Spinal cord (tissue), 10 donors: ENCODE measurements around the gene GPN1. TPM values are rescaled to one million over a fixed set of nuclear protein-coding genes. Genes with fewer than 3 reads are reported as not detected.
A peak's percentile ranks its signal among the peaks of the same experiment; 100 is the strongest.
"Not testable (repeated sequence)": the region's sequence is repeated elsewhere in the genome, so short reads cannot be mapped to it uniquely, and the experiment has no call there.

Experiments
- DNase-seq, 6 donors: peaks; one replicate each; pipeline versions ENCODE4 v3.0.0 to v3.0.0-alpha.2; 2013 to 2015; ENCODE audit warnings: low spot score in 6 of 6, low read depth in 4 of 6
- H3K27ac ChIP-seq: one replicate; pipeline ENCODE4 v1.5.1; 2013; ENCODE audit warnings: low read depth, low read length, control low read depth
- H3K27me3 ChIP-seq: one replicate; pipeline ENCODE4 v1.6.1; 2013; ENCODE audit warnings: low read length; ENCODE audit not compliant: control insufficient read depth, insufficient read depth
- H3K36me3 ChIP-seq: one replicate; pipeline ENCODE4 v1.6.1; 2013; ENCODE audit warnings: low read length; ENCODE audit not compliant: control insufficient read depth, insufficient read depth
- H3K4me1 ChIP-seq: one replicate; pipeline ENCODE4 v1.6.1; 2013; ENCODE audit warnings: low read length; ENCODE audit not compliant: control insufficient read depth, insufficient read depth
- H3K4me3 ChIP-seq: one replicate; pipeline ENCODE4 v1.5.1; 2013; ENCODE audit warnings: low read depth, low read length, control low read depth
- H3K9me3 ChIP-seq: one replicate; pipeline ENCODE4 v1.6.1; 2013; ENCODE audit warnings: low read length; ENCODE audit not compliant: control insufficient read depth, insufficient read depth
- WGBS: methylation state at CpG from one replicate; pipeline ENCODE4 v1.1.5; 2013; ENCODE audit warnings: missing lambda C conversion rate; ENCODE audit not compliant: insufficient coverage; 5-methylcytosine and 5-hydroxymethylcytosine counted together
- polyA plus RNA-seq, 2 donors: library from polyadenylated mRNA; unstranded; fragments of 120-200 nt; gene quantifications; one replicate each; pipeline ENCODE4 v1.2.1, GENCODE V29; 2013; ENCODE audit not compliant: insufficient read length in 2 of 2
- total RNA-seq, 2 donors: library from RNA; depleted of rRNA in 1 of 2; stranded (reverse); fragments of 120-200 nt in 1 of 2; fragments of >200 nt in 1 of 2; gene quantifications; one replicate each; pipeline versions ENCODE4 v1.2.3 to v1.2.4, GENCODE V29; 2013 to 2014
- donor health status: healthy.

Gene GPN1
- total and polyA plus RNA-seq, 4 donors = 33.2 to 45.4 (median 39.0) TPM

DNA sequence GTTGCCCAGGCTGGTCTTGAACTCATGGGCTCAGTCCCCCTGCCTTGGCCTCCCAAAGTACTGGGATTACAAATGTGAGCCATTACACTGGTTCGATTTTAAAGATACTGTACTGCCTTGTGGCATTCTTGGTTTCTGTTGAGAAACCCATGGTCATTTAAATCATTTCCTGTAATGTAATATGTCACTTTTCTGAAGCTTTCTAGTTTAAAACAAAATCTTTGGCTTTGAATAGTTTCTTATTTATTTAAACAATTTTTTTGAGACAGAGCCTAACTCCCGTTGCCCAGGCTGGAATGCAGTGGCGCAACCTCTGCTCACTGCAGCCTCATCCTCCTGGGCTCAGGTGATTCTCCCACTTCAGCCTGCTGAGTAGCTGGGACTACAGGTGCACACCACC lies 37.1 kb upstream of the GPN1 start:
- H3K27me3 ChIP-seq = no peaks in the 10 kb centered on the region
- H3K36me3 ChIP-seq = peaks cover 10% of the 10 kb centered on the region
- WGBS = no CpG with 5 or more reads among the region's 3 CpGs
- no peak for DNase-seq
- H3K9me3 ChIP-seq = peaks cover 19% of the 10 kb centered on the region
- H3K4me3 ChIP-seq = no peak overlapping the region
- H3K4me1 ChIP-seq = no peaks in the 10 kb centered on the region
- no peak overlapping the region for H3K27ac ChIP-seq

DNA sequence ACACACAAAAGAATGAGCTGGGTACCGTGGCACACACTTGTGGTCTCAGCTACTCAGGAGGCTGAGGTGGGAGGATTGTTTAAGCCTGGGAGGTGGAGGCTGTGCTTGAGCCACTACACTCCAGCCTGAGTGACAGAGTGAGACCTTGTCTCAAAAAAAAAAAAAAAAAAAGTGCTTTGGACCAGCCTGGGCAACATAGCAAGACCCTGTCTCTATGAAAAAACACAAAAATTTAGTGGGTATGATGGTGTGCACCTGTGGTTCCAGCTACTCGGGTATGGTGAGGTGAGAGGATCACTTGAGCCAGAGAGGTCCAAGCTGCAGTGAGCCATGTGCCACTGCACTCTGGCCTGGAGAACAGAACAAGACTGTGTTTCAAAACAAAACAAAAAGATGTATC lies 35.6 kb upstream of the GPN1 start:
- Histone ChIP-seq H3K36me3 (peaks cover 10% of the 10 kb centered on the region), H3K4me1 (no peaks in the 10 kb centered on the region), H3K4me3 (no peak overlapping the region), H3K9me3 (peaks cover 19% of the 10 kb centered on the region), H3K27ac (no peak overlapping the region), H3K27me3 (no peaks in the 10 kb centered on the region)
- WGBS = 100% methylated on average over 1 of the region's 2 CpGs
- no peak for DNase-seq

DNA sequence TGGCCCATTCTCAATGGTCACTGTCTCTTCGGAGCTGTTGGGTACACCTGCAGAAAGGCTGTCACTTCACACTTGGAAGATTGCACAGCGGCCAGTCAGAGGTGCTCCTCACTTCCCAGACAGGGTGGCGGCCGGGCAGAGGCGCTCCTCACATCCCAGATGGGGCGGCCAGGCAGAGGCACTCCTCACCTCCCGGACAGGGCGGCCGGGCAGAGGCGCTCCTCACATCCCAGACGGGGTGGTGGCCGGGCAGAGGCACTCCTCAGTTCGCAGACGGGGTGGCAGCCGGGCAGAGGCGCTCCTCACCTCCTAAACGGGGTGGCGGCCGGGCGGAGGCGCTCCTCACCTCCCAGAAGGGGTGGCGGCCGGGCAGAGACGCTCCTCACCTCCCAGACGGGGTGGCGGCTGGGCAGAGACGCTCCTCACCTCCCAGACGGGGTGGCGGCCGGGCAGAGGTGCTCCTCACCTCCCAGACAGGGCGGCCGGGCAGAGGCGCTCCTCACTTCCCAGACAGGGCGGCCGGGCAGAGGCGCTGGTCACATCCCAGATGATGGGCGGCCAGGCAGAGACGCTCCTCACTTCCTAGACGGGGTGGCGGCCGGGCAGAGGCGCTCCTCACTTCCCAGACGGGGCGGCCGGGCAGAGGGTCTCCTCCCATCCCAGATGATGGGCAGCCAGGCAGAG lies 34.7 kb upstream of the GPN1 start:
- H3K4me3 ChIP-seq, H3K27me3 ChIP-seq, DNase-seq, H3K4me1 ChIP-seq, H3K27ac ChIP-seq: not testable (repeated sequence)
- Histone ChIP-seq H3K36me3 (peaks cover 13% of the 10 kb centered on the region), H3K9me3 (peaks cover 15% of the 10 kb centered on the region)
- WGBS = 98% methylated on average over 42 of the region's 45 CpGs

- H3K27me3 ChIP-seq, H3K4me3 ChIP-seq, H3K4me1 ChIP-seq, H3K27ac ChIP-seq, DNase-seq: not testable (repeated sequence)
- 100% methylated on average over 7 of the region's 9 CpGs for WGBS
- Histone ChIP-seq H3K36me3 (peaks cover 13% of the 10 kb centered on the region), H3K9me3 (peaks cover 11% of the 10 kb centered on the region)
These were observed 33.4 kb upstream of the GPN1 start for GRCh38 chr2:27595412-27595811.

DNA sequence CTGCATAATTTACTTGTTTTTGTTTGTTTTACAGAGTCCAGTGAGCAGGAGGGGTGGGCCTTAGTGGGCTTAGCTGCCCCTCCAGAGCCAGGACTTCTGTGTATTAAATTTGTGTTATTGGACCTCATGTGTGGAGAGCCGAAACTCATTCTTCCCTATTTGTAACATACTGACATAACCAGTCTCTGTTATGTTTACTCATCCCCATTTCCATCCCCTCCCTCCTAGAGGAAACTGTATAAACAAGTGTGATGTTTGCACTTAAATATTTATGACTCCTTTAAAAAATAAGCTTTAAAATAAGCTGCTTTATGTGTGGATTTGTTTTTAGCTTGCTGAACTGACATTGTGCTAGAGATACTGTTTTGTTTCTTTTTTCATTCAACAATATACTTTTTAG lies 32.2 kb upstream of the GPN1 start:
- no peaks in the 10 kb centered on the region for H3K27me3 ChIP-seq
- no CpG with 5 or more reads among the region's 1 CpG for WGBS
- peaks cover 18% of the 10 kb centered on the region for H3K36me3 ChIP-seq

GRCh38 chr2:27606611-27607010 lies 22.2 kb upstream of the GPN1 start:
- no peak for DNase-seq
- Histone ChIP-seq H3K27ac (no peak overlapping the region), H3K36me3 (peaks cover 55% of the 10 kb centered on the region), H3K4me3 (no peak overlapping the region), H3K27me3 (no peaks in the 10 kb centered on the region), H3K9me3 (no peaks in the 10 kb centered on the region), H3K4me1 (no peaks in the 10 kb centered on the region)
- 100% methylated on average over 2 of the region's 2 CpGs for WGBS

More for the DNA sequence above, 32.2 kb upstream of the GPN1 start:
- Histone ChIP-seq H3K4me3 (no peak overlapping the region), H3K4me1 (no peaks in the 10 kb centered on the region), H3K9me3 (peaks cover 7% of the 10 kb centered on the region), H3K27ac (no peak overlapping the region)
- DNase-seq = no peak

DNA sequence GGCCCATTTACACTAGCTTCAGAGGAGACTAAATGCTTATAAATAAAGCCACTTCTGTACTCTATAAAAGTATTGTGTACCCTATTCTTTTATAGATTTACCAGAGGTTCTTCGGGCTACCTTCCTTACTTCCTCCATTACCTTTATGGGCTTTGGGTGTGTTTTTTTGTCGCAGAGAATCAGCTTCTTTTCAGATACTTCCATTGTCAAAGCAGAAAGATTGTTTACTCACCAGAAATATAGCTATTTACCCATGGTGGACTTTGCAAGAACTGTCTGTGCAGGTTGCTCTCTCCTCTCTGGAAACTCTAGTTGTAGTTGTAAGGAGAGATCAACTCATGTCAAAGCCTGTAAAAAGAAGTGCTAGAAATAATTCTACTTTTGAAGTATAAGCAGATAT lies 14.9 kb upstream of the GPN1 start:
- Histone ChIP-seq H3K27me3 (no peaks in the 10 kb centered on the region), H3K4me1 (no peaks in the 10 kb centered on the region), H3K36me3 (peaks cover 30% of the 10 kb centered on the region), H3K9me3 (no peaks in the 10 kb centered on the region), H3K4me3 (no peak overlapping the region), H3K27ac (no peak overlapping the region)
- WGBS = no CpG with 5 or more reads among the region's 2 CpGs
- no peak for DNase-seq

DNA sequence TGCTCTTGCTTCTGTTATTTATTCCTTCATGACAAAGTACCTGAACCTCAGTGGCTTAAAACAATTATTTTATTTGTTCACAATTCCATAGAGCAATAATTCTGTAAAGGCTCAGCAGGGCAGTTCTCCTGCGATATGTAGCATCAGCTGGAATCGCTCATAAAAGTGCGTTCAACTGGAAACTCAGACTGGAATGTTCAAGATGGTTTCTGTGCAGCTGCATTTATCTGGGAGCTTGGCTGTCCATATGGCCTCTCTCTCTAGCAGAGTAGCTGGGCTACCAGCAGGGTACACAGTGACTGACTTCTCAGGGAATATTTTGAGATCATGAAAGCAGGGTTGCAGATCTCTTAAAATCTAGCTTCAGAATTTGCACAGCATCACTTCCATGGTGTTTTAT lies 13.5 kb upstream of the GPN1 start:
- H3K27me3 ChIP-seq = no peaks in the 10 kb centered on the region
- H3K4me3 ChIP-seq = no peak overlapping the region
- H3K9me3 ChIP-seq = no peaks in the 10 kb centered on the region
- DNase-seq = peak in 1 of 6 donors; percentile 78
- H3K36me3 ChIP-seq = peaks cover 24% of the 10 kb centered on the region
- H3K27ac ChIP-seq = no peak overlapping the region
- H3K4me1 ChIP-seq = no peaks in the 10 kb centered on the region
- WGBS = 69% methylated on average over 3 of the region's 3 CpGs

- Histone ChIP-seq H3K4me1 (no peaks in the 10 kb centered on the region), H3K9me3 (no peaks in the 10 kb centered on the region), H3K27ac (no peak overlapping the region), H3K27me3 (no peaks in the 10 kb centered on the region), H3K36me3 (peaks cover 31% of the 10 kb centered on the region), H3K4me3 (no peak overlapping the region)
- no CpG with 5 or more reads among the region's 1 CpG for WGBS
- no peak for DNase-seq
These were observed 7.3 kb upstream of the GPN1 start for GRCh38 chr2:27621524-27621923.

- DNase-seq = peak in 1 of 6 donors; percentile 11
- H3K27ac ChIP-seq = no peak overlapping the region
- H3K36me3 ChIP-seq = peaks cover 20% of the 10 kb centered on the region
These were observed 5.9 kb upstream of the GPN1 start for GRCh38 chr2:27622921-27623384.

More at GRCh38 chr2:27622921-27623384, 5.9 kb upstream of the GPN1 start:
- 75% methylated on average over 2 of the region's 3 CpGs for WGBS
- H3K4me3 ChIP-seq = no peak overlapping the region
- H3K4me1 ChIP-seq = no peaks in the 10 kb centered on the region
- H3K27me3 ChIP-seq = no peaks in the 10 kb centered on the region
- no peaks in the 10 kb centered on the region for H3K9me3 ChIP-seq
